GM19463 (cell line): Measurements from ENCODE around the gene SPPL2C.
"Not testable (repeated sequence)": the region's sequence is repeated elsewhere in the genome, so short reads cannot be mapped to it uniquely, and the experiment has no call there.

ENCODE experiments used
- ATAC-seq: cut with Tn5 transposase; IDR thresholded peaks from one replicate; pipeline ENCODE4 v1.9.1; 2021; ENCODE audit warnings: mild to moderate bottlenecking, moderate library complexity; ENCODE audit not compliant: unreplicated experiment

Gene SPPL2C

DNA sequence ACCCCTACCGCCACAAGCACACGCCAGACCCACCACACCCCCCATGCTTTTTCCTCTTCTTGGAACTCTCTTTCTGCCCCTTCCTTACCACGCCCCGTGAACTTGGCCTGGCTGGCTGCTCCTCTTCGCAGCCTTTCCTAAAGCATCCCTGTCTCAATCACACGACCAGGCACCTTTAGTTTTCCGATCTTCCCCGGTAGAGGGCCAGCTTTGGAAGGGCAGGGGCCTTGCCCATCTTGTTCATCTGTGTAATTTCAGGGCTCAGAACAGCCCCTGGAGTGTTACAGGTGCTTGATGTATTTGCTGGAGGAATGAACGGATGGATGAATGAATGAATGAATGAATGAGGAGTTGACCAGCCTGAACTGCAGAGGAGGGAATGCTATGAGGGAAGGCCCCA lies 3.7 kb downstream of the SPPL2C start:
- no peak for ATAC-seq

DNA sequence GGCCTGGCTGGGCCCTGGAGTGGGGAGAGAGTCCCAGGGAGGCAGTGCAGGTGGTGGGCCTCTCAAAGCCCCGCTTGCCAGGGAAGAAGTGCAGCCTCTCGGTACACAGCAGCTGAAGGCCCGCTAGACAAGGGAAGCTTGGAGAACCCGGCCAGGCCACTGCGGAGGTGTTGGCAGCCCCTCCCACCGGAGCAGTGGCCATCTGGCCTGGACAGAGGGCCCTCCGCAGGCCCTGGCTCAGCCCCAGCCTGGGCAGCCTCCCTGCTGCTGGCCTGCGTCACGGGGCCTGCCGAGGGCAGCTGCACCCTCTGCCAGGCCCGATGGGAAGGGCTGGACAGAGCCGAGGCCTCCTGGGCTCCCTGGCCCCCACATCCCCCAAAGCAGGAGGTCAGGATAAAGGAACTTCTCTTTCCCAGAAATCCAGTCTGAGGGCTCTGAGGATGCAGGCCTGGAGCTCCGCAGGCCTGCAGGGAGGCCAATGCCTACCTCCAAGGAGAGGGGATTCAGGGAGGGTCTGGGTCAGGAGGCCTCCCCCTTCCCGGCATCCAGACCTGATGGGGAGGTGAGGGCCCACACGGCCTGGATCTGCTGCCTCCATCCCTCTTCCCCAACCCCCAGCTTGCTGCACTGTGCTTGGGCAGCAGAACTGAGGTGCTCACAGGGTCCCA lies 4.3 kb downstream of the SPPL2C start:
- ATAC-seq, result no peak

- no peak for ATAC-seq
Observed at GRCh38 chr17:45849536-45849990, 4.9 kb downstream of the SPPL2C start.

- no peak for ATAC-seq
Observed at GRCh38 chr17:45850011-45850410, 5.3 kb downstream of the SPPL2C start.

GRCh38 chr17:45850468-45850867 lies 5.8 kb downstream of the SPPL2C start:
- ATAC-seq, result no peak

GRCh38 chr17:45851022-45851421 lies 6.3 kb downstream of the SPPL2C start:
- ATAC-seq, result no peak

GRCh38 chr17:45851464-45851863 lies 6.8 kb downstream of the SPPL2C start:
- no peak for ATAC-seq

DNA sequence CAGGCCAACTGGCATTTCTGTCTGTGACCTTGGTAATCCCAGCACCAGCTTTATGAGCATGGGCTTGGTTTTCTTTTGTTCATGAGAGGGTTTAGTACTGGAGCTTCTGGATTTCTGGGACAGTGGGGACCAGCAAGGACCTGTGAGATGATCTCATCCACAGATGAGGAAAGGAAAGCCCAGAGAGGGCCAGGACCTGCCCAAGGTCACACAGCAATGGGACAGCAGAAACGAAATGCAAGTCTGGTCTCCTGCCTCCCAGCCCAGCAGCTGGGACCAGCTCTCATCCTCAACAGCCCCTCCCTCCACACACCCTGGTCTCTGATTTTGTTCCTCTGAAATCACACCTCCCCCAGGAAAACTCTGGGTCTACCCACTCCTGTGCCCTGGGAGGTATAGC lies 7.2 kb downstream of the SPPL2C start:
- ATAC-seq, result no peak

DNA sequence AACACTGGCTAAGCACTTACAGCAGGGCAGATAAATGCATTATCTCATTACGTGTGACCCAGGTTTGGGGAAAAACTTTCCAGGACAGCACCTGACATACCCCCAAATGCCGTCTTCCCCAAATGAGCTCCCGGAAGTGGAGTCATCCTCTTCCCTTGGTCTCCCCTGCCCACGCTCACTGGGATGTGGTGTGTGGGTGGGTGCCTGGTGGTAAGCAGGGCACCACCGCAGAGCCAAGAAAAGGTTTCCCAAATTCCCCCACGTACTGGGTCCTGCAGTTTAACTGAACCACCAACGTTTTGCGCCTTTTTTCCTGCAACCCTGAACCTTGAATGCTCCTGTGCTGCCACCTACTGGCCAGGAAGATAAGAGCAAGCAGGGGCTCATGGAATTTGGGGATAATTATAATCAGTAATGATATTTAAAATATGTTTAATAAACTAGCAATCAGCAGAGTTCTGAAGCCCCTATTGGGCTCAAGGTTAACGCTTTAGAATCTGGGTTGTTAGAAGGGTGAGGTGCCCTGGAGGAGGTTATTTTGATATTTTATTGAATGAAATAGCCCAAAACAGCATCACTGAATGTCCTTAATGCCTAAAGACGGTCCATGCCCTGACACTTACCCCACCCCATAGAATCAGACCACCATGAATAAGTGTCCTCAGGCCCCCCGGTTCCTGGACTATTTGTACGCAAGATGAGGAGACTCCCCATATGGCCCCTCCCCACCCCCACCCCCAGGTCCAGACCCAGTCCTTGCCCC lies 8.0 kb downstream of the SPPL2C start:
- no peak for ATAC-seq

GRCh38 chr17:45854209-45854608 lies 9.5 kb downstream of the SPPL2C start:
- no peak for ATAC-seq

DNA sequence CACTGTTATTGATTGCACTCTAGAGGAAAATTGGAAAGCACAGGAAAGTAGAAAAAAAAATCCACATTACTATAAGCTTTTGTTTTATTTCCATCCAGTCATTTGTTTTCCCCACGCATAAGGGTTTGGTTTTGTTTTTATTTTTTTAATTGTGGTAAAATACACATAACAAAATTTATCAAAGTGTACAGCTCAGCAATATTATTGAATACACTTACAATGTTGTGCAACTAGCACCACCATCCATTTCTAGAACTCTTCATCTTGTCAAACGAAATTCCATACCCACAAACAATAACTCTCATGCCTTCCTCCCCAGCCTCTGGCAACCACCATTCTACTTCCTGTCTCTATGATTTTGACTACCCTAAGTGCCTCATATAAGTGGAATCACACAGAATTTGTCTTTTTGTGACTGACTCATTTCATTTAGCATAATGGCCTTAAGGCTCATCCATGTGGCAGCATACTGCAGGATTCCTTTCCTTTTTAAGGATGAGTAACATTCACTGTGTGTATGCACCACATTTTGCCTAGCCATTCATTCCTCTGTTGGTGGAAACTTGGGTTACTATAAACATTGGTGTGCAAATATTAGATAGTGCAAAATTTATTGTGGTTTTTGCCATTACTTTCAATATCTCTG lies 11.1 kb downstream of the SPPL2C start:
- ATAC-seq, result no peak

DNA sequence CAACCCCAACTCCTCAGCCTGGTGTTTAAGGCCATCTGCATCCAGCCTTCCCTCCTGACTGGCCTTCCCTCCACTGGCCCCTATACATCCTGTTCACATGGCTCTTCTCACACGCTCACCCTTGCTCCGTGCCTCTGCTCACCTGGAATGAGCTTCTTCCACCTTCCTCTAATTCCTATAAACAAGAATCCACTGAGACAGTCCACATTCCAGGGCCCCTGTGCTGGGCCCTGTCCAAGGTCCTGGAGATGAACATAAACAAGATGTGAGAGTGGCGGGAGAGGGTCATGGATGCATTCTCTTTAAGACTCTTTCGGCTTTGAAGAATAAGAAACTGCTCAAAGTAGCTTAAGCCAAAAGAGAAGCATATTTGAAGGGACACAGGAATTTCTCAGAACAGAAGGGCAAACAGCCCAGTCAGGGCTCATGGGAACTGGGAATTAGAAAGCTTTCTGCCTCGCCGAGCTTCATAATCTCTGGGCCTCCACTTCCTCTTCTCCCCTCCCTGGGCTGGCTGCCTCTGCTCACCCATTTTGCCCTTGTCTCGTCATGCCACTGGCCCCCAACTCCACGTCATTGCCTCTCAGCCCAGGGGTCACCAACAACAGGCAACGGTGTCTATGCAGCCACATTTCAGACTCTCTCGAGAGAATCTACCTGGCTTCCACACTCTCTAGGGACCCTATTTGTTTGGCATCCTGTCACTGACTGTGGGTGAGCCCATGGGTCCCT lies 13.5 kb downstream of the SPPL2C start:
- ATAC-seq, result no peak

DNA sequence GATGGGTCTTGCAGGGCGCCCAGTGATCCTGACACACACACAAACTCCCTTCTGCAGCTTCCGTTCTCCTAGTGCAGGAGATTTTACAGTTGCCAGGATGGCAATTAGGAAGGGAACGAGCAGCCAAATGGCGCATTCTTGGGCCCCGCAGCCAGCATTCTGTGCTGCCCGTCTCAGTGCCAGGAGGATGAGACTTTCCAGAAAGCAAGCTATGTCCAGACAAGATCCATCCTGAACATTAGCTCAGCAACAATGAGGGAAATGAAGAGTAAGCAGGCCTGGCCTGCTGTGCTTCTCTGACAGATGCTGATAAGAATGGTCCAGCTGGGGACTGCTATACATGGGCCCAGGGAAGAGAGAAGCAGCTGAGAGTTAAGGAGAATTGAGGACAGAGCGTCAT lies 16.5 kb downstream of the SPPL2C start:
- ATAC-seq, result no peak

- not testable (repeated sequence) for ATAC-seq
Observed at GRCh38 chr17:45862127-45862526, 17.4 kb downstream of the SPPL2C start.

- ATAC-seq, result no peak
Observed at GRCh38 chr17:45863857-45864654, 19.4 kb downstream of the SPPL2C start.

DNA sequence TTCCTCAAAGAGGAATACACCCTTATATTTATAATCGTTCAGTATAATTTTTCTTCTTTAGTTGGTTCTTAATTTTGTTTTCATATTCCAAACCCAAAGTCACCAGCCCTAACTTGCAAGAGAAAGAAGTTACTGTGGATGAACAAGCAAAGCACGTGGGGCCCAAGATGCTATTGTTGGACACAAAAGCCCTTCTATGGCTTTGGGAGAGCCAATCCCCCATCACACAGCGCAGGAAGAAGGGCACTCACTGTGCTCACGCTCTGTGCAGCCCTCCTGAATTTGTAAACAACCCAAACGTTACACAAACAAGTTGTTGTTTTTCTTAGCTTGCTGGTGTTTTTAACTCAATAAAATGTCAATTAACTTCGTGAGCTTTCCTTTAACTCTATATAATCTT lies 22.5 kb downstream of the SPPL2C start:
- ATAC-seq, result no peak

- no peak for ATAC-seq
Observed at GRCh38 chr17:45867702-45868101, 23.0 kb downstream of the SPPL2C start.

DNA sequence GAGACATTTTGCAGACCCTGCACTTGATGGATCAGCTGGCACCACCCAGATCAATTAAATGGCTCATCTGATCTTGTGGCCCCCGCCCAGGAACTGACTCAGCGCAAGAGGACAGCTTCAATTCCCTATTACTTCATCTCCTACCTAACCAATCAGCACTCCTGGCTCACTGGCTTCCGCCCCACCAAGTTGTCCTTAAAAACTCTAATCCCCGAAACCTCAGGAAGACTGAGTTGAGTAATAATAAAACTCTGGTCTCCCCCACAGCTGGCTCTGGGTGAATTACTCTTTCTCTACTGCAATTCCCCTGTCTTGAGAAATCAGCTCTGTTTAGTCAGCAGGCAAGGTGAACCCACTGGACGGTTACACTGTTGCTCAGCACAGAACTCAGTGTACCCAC lies 23.6 kb downstream of the SPPL2C start:
- no peak for ATAC-seq

- ATAC-seq, result no peak
Observed at GRCh38 chr17:45869676-45870341, 25.1 kb downstream of the SPPL2C start.
